Mucosa of descending colon (tissue), 3 donors: ENCODE results near the gene GTF3A. TPM values are rescaled to one million over a fixed set of nuclear protein-coding genes. Genes with fewer than 3 reads are reported as not detected.

Source experiments
- ATAC-seq: fragments of 200-7000 bp; cut with Tn5 transposase; one replicate; pipeline ENCODE4 v1.9.1; 2020; ENCODE audit warnings: mild to moderate bottlenecking, moderate library complexity
- DNase-seq, 3 donors: peaks; one replicate each; pipeline ENCODE4 v3.0.0-alpha.2; 2020
- H3K36me3 ChIP-seq: fragments of 200-600 bp; one replicate; pipeline ENCODE4 v1.8.0; 2021; ENCODE audit warnings: low read depth, mild to moderate bottlenecking
- H3K4me1 ChIP-seq: fragments of 200-600 bp; one replicate; pipeline ENCODE4 v1.8.0; 2021; ENCODE audit warnings: low read depth, mild to moderate bottlenecking
- H3K4me3 ChIP-seq: fragments of 200-600 bp; one replicate; pipeline ENCODE4 v1.8.0; 2021; ENCODE audit warnings: mild to moderate bottlenecking
- H3K9me3 ChIP-seq: fragments of 200-600 bp; one replicate; pipeline ENCODE4 v1.8.0; 2021; ENCODE audit warnings: mild to moderate bottlenecking
- intact Hi-C, 2 donors: fragments of 100-400 bp; cut with DNase I in 1 of 2; cut with micrococcal nuclease in 1 of 2; formaldehyde crosslinking; loops; one replicate each; pipeline versions ENCODE4 v1.11.0 to v1.11.1; 2022; cut with DNase I, micrococcal nuclease
- long read RNA-seq, 2 donors: library from polyadenylated mRNA; unstranded; transcript quantifications; one replicate each; pipeline ENCODE4 v2.0.0, GENCODE V29; 2019 to 2021
- total RNA-seq, 3 donors: library from RNA; stranded (reverse); fragmentation: NEBNext Ultra II Directional in 2 of 3; extraction: Animal tissue kit (Norgen Biotek cat#: 25700) in 2 of 3; gene quantifications; one replicate each; pipeline versions ENCODE4 v1.2.1 to v1.2.4, GENCODE V29; 2021 to 2023
- TF ChIP-seq, protein P1 (sequence below): fragments of 200-600 bp; IDR thresholded peaks from one replicate; pipeline ENCODE4 v1.8.0; 2022; ENCODE audit warnings: antibody characterized with exemption, mild to moderate bottlenecking
- donor health status: DM: no; HTN: no; CAD: no; lungs with moderate emphysema.
- donor health status: DM: no; HTN: no; CAD: no.
- donor health status: DM: no; HTN: yes; CAD: no.

GTF3A gene
- total RNA-seq, result 10 to 100 TPM; 32.4 to 70.7 (median 43.0) TPM
- long read RNA-seq, donor 1, transcript GTF3A-201 (9 exons, 1,383 nt), result major isoform, 99 of 133 reads
- long read RNA-seq, donor 1, transcript GTF3A-202 (8 exons, 1,191 nt), result minor isoform, 13 of 133 reads
- long read RNA-seq, donor 1, partial matches to known transcripts, result 2 of 133 reads
- long read RNA-seq, donor 1, other reads (novel, unspliced or antisense), result 19 of 133 reads
- long read RNA-seq, donor 2, transcript GTF3A-201 (9 exons, 1,383 nt), result major isoform, 52 of 65 reads
- long read RNA-seq, donor 2, partial matches to known transcripts, result 5 of 65 reads
- long read RNA-seq, donor 2, other reads (novel, unspliced or antisense), result 7 of 65 reads

DNA sequence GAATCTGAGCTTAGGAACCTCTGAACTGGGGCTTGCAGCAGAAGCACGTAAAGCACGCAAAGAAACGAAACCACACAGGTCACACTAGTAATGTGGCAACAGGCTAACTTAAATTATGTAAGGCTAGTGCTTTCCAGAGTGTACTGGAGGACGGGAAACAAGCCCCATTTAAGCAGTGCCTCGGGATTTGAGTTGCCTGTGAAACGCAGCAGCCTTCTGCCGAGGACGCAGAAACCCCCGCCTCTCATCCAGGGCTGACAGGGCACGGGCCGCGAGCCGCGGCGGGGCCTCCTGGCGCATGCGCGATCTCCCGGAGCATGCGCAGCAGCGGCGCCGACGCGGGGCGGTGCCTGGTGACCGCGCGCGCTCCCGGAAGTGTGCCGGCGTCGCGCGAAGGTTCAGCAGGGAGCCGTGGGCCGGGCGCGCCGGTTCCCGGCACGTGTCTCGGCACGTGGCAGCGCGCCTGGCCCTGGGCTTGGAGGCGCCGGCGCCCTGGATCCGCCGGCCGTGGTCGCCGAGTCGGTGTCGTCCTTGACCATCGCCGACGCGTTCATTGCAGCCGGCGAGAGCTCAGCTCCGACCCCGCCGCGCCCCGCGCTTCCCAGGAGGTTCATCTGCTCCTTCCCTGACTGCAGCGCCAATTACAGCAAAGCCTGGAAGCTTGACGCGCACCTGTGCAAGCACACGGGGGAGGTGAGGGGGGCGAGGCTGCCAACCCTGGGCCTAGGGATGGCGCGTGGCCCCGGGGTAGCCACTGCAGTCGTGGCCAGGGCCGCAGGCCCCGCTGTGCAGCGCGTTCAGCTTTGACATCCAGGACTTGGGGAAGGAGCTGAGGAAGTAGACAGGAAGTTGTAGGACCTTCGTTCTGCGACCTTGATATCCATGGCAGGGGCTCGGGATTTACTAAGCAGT lies at the start of gene GTF3A:
TSS of gene GTF3A (plus strand) at position 374 of the 912 bp plus-strand sequence.
- TF ChIP-seq, protein P1, sequence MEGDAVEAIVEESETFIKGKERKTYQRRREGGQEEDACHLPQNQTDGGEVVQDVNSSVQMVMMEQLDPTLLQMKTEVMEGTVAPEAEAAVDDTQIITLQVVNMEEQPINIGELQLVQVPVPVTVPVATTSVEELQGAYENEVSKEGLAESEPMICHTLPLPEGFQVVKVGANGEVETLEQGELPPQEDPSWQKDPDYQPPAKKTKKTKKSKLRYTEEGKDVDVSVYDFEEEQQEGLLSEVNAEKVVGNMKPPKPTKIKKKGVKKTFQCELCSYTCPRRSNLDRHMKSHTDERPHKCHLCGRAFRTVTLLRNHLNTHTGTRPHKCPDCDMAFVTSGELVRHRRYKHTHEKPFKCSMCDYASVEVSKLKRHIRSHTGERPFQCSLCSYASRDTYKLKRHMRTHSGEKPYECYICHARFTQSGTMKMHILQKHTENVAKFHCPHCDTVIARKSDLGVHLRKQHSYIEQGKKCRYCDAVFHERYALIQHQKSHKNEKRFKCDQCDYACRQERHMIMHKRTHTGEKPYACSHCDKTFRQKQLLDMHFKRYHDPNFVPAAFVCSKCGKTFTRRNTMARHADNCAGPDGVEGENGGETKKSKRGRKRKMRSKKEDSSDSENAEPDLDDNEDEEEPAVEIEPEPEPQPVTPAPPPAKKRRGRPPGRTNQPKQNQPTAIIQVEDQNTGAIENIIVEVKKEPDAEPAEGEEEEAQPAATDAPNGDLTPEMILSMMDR, result no peak
- Histone ChIP-seq H3K4me3 (peak within 1 kb of the TSS; percentile 20), H3K36me3 (no peaks in the 10 kb centered on the region), H3K9me3 (no peaks in the 10 kb centered on the region), H3K4me1 (peaks cover 31% of the 10 kb centered on the region)
- DNase-seq (peak; percentile 84 to 93 (median 90)), ATAC-seq (peak; percentile 88)
- intact Hi-C loops, result no loop called here

DNA sequence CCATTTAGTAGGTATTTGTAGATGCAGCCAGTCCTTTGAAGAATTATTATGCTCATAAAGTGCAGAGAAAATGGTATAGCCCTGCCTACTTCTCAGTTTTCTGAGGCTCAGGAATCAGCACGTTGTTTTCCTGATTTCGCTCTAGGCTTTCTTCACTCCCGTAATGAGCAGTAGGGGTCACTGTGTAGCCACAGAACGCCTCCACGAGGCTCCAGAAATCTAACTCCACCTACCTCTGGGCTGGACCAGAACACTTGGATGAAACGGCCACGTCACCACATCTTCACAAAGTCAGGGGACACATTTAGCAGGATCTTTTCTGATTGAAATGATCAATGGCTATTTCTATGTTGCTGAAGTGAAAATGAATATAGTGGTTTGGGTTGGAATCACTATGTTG lies 49.8 kb upstream of the GTF3A start:
- intact Hi-C loops, result loop anchor here in 1 of 2 donors (2.0 kb wide), 1 partner anchor 452 kb away; no protein-coding TSS in a partner anchor
- H3K36me3 ChIP-seq, result no peaks in the 10 kb centered on the region
- ATAC-seq, result peak; percentile 85
- no peaks in the 10 kb centered on the region for H3K9me3 ChIP-seq
- H3K4me1 ChIP-seq, result peaks cover 6% of the 10 kb centered on the region
- no peak overlapping the region for H3K4me3 ChIP-seq
- TF ChIP-seq, protein P1, result peak; percentile 49
- DNase-seq, result peak in 2 of 3 donors; percentile 62 to 84

DNA sequence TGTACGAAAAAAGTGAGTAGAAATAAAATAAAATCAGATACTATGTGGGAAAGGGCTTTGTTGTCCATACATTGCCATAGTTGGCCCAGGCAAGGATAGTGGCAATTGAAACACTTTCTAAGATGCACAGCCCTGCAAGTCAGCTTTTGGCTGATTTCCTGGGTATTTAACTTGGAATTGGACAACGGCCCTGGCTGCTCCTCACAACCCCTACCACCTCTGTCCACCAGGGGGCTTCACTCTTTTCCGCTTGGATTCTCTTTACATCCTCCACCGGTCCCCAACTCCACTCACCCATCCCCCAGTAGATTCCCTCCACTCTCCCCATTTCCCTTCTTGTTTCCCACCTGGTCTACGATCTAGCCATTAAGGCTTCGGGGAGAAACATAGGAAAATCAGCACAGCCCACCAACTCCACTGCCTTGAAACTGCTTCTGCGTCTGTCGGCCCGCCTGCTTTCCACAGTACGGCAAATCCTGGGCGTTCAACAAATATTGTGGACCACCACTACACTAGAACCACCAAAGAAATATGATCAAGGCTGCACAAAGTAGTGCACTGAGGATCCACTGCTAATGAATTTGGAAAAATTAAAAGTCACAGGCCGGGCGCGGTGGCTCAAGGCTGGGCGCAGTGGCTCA lies 48.6 kb upstream of the GTF3A start:
- no peaks in the 10 kb centered on the region for H3K9me3 ChIP-seq
- ATAC-seq (peak; percentile 28), DNase-seq (peak in 2 of 3 donors; percentile 57 to 84)
- no peaks in the 10 kb centered on the region for H3K36me3 ChIP-seq
- TF ChIP-seq, protein P1, result peak; percentile 70
- H3K4me3 ChIP-seq, result no peak overlapping the region
- H3K4me1 ChIP-seq, result peaks cover 6% of the 10 kb centered on the region
- intact Hi-C loops, result loop anchor here in 1 of 2 donors (2.0 kb wide), 1 partner anchor 451 kb away; no protein-coding TSS in a partner anchor

DNA sequence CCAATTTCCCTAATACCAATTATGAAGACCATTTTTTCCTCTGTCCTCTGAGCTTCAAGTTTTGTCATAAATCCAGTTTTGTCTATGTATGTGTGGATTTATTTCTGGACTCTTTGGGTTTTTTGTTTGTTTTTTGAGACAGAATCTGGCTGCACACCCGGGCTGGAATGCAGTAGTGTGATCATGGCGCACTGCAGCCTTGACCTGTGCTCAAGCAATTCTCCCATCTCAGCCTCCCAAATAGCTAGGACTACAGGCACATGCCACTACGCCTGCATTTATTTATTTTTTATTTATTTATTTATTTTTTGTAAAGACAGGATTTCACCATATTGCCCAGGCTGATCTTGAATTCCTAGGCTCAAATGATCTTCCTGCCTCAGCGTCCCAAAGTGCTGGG lies 45.3 kb upstream of the GTF3A start:
- Histone ChIP-seq H3K4me3 (no peak overlapping the region), H3K4me1 (peaks cover 6% of the 10 kb centered on the region), H3K36me3 (no peaks in the 10 kb centered on the region), H3K9me3 (no peaks in the 10 kb centered on the region)
- no peak for ATAC-seq
- intact Hi-C loops, result no loop called here
- no peak for DNase-seq
- TF ChIP-seq, protein P1, result no peak
